Panc1 (cell line): ENCODE data around the gene GTF3C5. TPM values are rescaled to one million over a fixed set of nuclear protein-coding genes. Genes with fewer than 3 reads are reported as not detected.

Experiments used
- ATAC-seq: fragments of 200-7000 bp; cut with Tn5 transposase; 2 replicates; pipeline ENCODE4 v1.9.1; 2020; ENCODE audit warnings: mild to moderate bottlenecking, moderate library complexity
- BruUV-seq: library from RNA; stranded (reverse); fragments of 400-500 nt; replicated peaks from 2 replicates; lab custom pipeline; 2021; lab: Mats Ljungman, UMichigan
- CTCF ChIA-PET: fragments of 300-600 bp; sonication (Branson Sonifier 250); formaldehyde crosslinking; loops from one replicate; lab custom pipeline; 2022; ENCODE audit warnings: antibody characterized with exemption; lab: Charles Lee
- POLR2A ChIA-PET: fragments of 300-600 bp; sonication (Branson Sonifier 250); formaldehyde crosslinking; loops from one replicate; lab custom pipeline; 2022; ENCODE audit warnings: antibody characterized with exemption; lab: Charles Lee
- DNase-seq: peaks from one replicate; pipeline ENCODE4 v3.0.0-alpha.2; 2010; ENCODE audit warnings: low read depth, low spot score
- H3K27ac ChIP-seq: 2 replicates; pipeline ENCODE4 v1.5.1; 2011; ENCODE audit warnings: mild to moderate bottlenecking, low read length, inconsistent platforms
- H3K27me3 ChIP-seq: fragments of 200-500 bp; sonication (Bioruptor generic); 2 replicates; pipeline ENCODE4 v1.6.0; 2014; ENCODE audit warnings: low read length, inconsistent platforms; ENCODE audit not compliant: control insufficient read depth, insufficient read depth
- H3K36me3 ChIP-seq: fragments of 200-500 bp; sonication (Bioruptor generic); 2 replicates; pipeline ENCODE4 v1.5.1; 2014; ENCODE audit warnings: inconsistent platforms, mild to moderate bottlenecking, low read length, moderate library complexity; ENCODE audit not compliant: control insufficient read depth, insufficient read depth
- H3K4me1 ChIP-seq: 2 replicates; pipeline ENCODE4 v1.5.1; 2011; ENCODE audit warnings: inconsistent platforms, mild to moderate bottlenecking, low read length, moderate library complexity; ENCODE audit not compliant: control insufficient read depth, insufficient read depth
- H3K4me3 ChIP-seq, 2 experiments: 2 replicates each; pipeline ENCODE4 v1.5.1; 2011 to 2012; ENCODE audit warnings: low read depth in 2 of 2, low read length in 2 of 2, mild to moderate bottlenecking in 2 of 2, inconsistent platforms in 1 of 2, moderate library complexity in 1 of 2
- H3K9me3 ChIP-seq: fragments of 200-500 bp; sonication (Bioruptor generic); 2 replicates; pipeline ENCODE4 v1.5.1; 2014; ENCODE audit warnings: low read depth, mild to moderate bottlenecking, inconsistent platforms, low read length, moderate library complexity; ENCODE audit not compliant: control insufficient read depth, insufficient read depth
- CTCF ChIP-seq: fragments of 450-650 bp; IDR thresholded peaks from 2 replicates; pipeline ENCODE4 v1.5.1; 2017; ENCODE audit warnings: mild to moderate bottlenecking
- POLR2AphosphoS5 ChIP-seq: IDR thresholded peaks from 2 replicates; pipeline ENCODE4 v1.6.1; 2012; ENCODE audit warnings: mild to moderate bottlenecking, low read depth, low read length, moderate library complexity
- REST ChIP-seq, 2 experiments: IDR thresholded peaks; 2 replicates each; pipeline ENCODE4 v1.6.1; 2011 to 2012; ENCODE audit warnings: low read depth in 2 of 2, control low read depth in 1 of 2, low read length in 1 of 2, mild to moderate bottlenecking in 1 of 2, moderate library complexity in 1 of 2; ENCODE audit not compliant: insufficient read depth in 1 of 2
- SIN3A ChIP-seq: IDR thresholded peaks from 2 replicates; pipeline ENCODE4 v1.6.1; 2012; ENCODE audit warnings: low read depth, mild to moderate bottlenecking, low read length, moderate library complexity, borderline replicate concordance; ENCODE audit not compliant: insufficient read depth
- TCF7L2 ChIP-seq: IDR thresholded peaks from 2 replicates; pipeline ENCODE4 v1.6.1; 2011; ENCODE audit warnings: mild to moderate bottlenecking, low read depth, low read length, inconsistent platforms
- in situ Hi-C: cut with HindIII; loops from 2 replicates; pipeline ENCODE4 v1.10.0; 2016; ENCODE audit warnings: low sequenced_read_pairs, low pct_unique_long_range_greater_than_20kb
- intact Hi-C: fragments of 100-400 bp; cut with micrococcal nuclease; formaldehyde crosslinking; loops from one replicate; pipeline ENCODE4 v1.10.0; 2022; ENCODE audit not compliant: unreplicated experiment
- total RNA-seq: library from RNA; stranded (reverse); gene quantifications from one replicate; pipeline ENCODE4 v1.2.1, GENCODE V29; 2021; ENCODE audit not compliant: unreplicated experiment

Gene GTF3C5
- total RNA-seq, 1 experiment from 2014 or later: 47.7 TPM

GRCh38 chr9:132985071-132985350 is 45.8 kb upstream of the GTF3C5 start:
- no peak overlapping the region for H3K4me3 ChIP-seq
- no peak for DNase-seq
- intact Hi-C loops (no loop called here), in situ Hi-C loops (no loop called here)
- H3K27ac ChIP-seq: no peak overlapping the region
- ChIA-PET POLR2A (no interaction called here), CTCF (no interaction called here)
- ATAC-seq: no peak
- no peaks in the 10 kb centered on the region for H3K4me1 ChIP-seq
- H3K27me3 ChIP-seq: no peaks in the 10 kb centered on the region
- no peaks in the 10 kb centered on the region for H3K9me3 ChIP-seq
- H3K36me3 ChIP-seq: no peaks in the 10 kb centered on the region
- TF ChIP-seq CTCF: no peak
- TF ChIP-seq SIN3A: no peak
- TF ChIP-seq REST (IDR thresholded peaks at IDR 0.05; ENCODE audit: insufficient read depth in 1 of 2, low read depth in 2 of 2, low read length in 1 of 2): no peak
- TF ChIP-seq POLR2AphosphoS5: no peak
- TF ChIP-seq TCF7L2: no peak
- BruUV-seq: no TSS peak

- intact Hi-C loops (no loop called here), in situ Hi-C loops (no loop called here)
- no peak for TF ChIP-seq TCF7L2
- no peak for TF ChIP-seq POLR2AphosphoS5
- TF ChIP-seq SIN3A: no peak
- TF ChIP-seq REST (IDR thresholded peaks at IDR 0.05; ENCODE audit: insufficient read depth in 1 of 2, low read depth in 2 of 2, low read length in 1 of 2): no peak
- TF ChIP-seq CTCF: no peak
- ChIA-PET CTCF (no interaction called here), POLR2A (no interaction called here)
- Histone ChIP-seq H3K9me3 (no peaks in the 10 kb centered on the region), H3K4me1 (no peaks in the 10 kb centered on the region), H3K4me3 (no peak overlapping the region), H3K36me3 (no peaks in the 10 kb centered on the region), H3K27me3 (no peaks in the 10 kb centered on the region), H3K27ac (no peak overlapping the region)
- ATAC-seq: no peak
- BruUV-seq: no TSS peak
- no peak for DNase-seq
Measured at GRCh38 chr9:132985489-132985888, 45.3 kb upstream of the GTF3C5 start.
